Eye (tissue), 1 donor: ENCODE data around the gene FAM9C.
"Not testable (repeated sequence)": the region's sequence is repeated elsewhere in the genome, so short reads cannot be mapped to it uniquely, and the experiment has no call there.

Experiments
- DNase-seq: peaks from one replicate; pipeline ENCODE4 v3.0.0-alpha.2; 2015

Gene FAM9C

DNA sequence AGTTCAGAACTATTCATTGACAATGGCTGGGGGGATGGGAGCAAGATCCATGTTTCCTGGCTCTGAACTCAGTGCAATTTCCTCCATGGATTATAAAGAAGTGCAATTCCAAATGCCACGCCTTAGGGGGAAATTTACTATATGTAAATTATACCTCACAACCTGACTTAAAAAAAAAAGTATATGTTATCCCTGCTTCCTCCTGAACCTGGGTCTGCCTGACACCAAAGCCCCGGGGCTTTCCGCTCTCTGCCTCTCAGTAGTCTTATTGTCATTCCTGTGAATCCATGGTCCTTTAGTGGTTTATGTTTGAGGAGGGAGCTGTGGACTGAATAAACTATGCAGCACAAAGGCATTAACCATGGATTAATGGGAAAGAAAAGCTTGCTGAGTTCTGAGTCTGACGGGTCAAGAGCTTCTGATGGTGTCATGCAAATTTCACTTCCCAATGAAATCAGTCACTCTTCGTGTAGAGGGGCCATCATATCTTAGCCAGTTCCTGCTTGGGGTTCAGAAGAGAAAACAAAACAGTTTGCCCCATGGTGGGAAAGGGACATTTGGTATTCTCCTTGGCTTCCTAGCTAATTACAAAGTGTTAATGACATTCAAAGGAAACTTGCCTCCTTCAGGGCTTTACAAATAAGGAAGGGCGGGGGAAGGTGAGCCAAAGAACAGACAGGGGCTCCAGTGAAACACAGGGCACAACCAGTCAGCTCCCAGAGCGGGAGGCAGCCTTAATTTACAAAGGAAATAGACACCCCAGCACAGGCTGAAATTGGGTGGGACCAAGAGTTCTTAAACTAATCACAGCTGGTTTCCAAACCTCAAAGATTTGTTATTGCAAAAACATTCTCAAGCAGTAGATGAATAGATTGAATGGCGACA, 14.3 kb downstream of the FAM9C start:
- DNase-seq: peak; percentile 39

DNA sequence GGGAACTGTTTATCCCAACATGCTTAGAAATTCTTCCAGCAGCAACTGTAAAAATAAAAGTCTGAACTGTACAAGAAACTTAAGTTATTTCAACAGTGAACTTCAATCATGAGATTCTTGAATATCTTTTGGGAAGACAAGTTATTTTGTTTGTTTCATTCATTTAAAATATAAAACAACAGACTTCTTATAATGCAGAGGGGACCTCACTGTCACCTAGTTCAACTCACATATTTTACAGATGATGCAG, 14.9 kb downstream of the FAM9C start:
- DNase-seq: no peak

GRCh38 chrX:13028871-13029636, 15.4 kb downstream of the FAM9C start:
- DNase-seq: peak; percentile 33

DNA sequence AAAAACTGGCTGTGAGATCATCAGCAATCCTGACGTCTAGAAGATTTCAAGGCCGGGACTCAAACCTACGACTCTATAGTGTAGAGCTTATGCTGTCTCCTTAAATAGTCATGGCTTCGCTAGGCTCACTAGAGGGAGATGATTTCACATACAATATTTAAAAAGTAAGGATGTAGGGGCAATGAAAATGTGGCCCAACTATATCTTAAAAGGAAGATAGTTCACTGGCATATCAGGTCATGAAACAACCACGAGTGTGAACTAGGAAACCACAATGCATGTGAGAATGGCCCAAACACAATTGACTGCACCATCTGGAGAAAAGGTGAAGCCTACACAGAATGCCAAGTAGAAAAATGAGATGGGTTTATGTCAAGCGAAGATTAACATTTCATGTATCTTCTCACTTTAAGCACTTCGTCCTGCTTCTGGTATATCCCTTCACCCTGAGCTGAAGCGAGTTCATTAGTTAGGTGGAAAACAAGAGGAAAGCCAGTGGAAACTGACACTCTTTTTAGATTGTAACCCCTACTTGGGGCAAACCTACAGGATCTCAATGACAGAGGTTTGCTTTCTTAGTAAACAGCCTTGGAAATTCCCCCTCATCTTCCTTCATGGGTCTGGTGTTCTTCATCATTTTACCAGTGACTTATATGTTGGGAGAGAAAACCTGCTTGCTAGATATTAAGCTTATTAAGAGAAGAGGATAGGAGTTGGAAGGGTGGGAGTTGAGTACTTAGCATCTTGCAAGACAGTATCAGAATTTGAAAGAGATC, 17.4 kb downstream of the FAM9C start:
- DNase-seq: no peak

- DNase-seq: no peak
These were observed 19.4 kb downstream of the FAM9C start for GRCh38 chrX:13024986-13025385.

GRCh38 chrX:13023979-13024378, 20.4 kb downstream of the FAM9C start:
- no peak for DNase-seq

DNA sequence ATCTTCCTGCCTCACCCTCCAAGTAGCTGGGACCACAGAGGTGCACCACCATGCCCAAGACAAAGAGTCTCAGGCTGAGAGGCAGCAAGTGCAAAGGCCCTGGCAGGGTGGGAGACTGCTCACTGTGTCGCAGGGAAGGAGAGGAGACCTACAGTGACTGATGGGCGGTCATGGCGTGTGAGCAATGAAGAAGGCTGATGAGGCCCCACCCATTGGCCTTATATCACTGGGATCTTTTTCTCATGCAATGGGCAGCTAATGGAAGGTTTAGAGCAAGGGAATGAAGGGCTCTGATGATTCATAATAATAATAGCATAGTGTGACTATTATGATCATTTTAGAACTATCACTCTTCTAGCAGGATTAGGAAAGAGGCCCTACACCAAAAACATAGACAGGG, 20.9 kb downstream of the FAM9C start:
- no peak for DNase-seq

- DNase-seq: no peak
These were observed 21.5 kb downstream of the FAM9C start for GRCh38 chrX:13022926-13023325.

GRCh38 chrX:13016731-13017130, 27.7 kb downstream of the FAM9C start:
- DNase-seq: not testable (repeated sequence)

DNA sequence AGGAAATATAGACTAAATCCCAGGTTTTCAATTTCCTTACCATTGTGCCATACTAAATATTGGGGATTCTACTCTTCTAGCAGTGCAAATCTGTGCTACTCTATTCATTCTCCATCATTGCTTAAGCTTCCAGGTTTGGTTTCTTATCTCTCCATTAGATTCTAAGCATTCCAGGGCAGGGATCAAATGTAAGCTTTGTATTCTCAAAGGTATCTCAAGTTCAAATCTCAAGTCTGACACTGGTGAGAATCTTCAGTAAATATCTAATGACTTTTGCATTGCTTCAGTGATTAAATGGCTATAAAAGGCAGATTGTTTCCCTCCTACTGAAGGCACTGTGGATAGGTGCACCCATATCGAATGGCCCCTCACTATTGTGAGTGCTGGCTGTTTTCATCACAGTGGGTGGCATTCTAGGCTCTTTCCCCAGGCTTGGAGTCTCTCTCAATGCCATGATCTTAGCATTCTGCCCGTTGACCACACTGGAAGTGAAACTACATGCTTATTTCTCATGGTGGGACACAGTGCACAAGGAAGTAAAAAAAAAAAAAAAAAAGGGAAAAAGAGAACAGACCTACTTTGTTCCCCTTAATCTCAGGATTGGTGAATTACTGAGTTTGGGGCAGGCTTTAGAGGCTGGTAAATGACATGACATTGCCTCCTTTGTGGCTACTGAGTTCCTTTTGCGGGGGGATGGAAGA, 28.7 kb downstream of the FAM9C start:
- DNase-seq: no peak

GRCh38 chrX:13014111-13015096, 30.0 kb downstream of the FAM9C start:
- DNase-seq: no peak

GRCh38 chrX:13013363-13014110, 30.9 kb downstream of the FAM9C start:
- DNase-seq: no peak

GRCh38 chrX:13010546-13010945, 33.9 kb downstream of the FAM9C start:
- no peak for DNase-seq

GRCh38 chrX:13009844-13010243, 34.6 kb downstream of the FAM9C start:
- no peak for DNase-seq

DNA sequence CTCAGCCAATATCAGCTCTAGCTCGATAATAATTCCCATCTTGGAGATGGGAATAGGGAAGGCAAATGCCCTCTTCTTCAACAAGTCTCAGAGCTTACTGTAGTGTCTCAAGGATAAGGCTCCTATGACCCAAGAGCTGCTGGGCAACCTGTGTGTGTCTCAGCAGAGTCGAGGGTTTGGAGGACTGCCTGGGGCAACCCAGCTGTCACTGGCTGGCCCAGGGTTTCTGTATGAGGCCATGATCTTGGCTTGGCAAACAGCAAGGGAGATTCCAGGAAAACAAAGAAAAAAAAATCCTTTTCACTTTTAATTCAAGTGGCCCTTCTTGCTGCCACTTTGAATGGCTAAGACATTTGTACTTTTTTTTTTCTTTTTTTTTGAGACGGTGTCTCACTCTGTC, 35.1 kb downstream of the FAM9C start:
- DNase-seq: no peak

DNA sequence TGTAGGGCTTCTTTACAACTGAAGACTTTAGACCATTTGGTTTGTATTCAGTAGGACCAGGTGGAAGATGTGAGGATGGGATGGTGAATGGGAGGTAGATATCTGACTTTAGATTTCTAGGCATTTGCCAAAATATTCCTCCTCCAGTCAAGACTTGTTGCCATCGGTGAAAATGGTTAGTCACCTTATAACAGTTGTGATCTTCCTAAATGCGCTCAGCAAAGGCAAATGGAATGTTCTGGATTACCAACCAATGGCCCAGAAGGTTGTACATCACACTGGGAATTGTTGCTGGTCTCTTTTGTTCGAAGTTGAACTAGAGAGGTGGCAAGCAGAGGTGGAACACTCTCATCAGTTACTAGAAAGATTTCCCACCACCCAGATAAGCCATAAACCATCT, 35.6 kb downstream of the FAM9C start:
- no peak for DNase-seq

GRCh38 chrX:13008189-13008533, 36.3 kb downstream of the FAM9C start:
- no peak for DNase-seq

GRCh38 chrX:13007519-13008188, 36.8 kb downstream of the FAM9C start:
- DNase-seq: peak; percentile 30

DNA sequence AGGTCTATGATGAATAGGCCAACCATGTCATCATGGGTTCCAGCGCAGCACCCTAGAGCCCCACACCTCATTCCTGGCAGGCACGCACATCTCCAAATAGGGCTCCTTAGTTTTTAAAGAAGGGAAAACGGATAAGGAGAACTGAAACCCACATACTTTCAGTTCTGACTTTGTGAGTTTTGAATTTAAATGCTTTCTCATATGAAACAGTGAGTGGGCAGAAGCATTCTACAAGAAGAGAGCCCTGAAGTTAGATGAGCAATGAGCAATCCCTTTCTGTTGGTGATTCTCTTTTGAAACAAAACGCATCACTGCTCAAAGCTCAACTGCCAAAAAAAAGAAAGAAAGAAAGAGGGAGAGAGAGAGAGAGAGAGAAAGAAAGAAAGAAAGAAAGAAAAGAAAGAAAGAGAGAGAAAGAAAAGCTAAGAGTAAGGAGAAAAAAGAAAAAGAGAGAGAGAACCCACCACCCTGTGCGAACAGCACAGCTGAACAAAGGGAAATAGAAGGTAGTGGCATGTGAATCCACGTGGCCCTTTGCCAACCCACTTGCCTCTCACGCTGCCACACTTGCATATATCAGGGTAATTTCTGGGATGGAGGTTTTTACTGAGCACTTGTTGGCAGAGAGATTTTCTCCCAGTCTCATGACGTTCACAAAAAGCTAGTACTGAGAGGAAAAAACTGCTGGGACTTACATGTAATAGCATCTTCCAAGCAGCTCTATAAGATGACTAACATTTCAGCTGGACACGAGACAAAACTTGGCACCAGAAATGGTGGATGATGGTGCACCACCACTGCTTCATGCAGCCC, 38.6 kb downstream of the FAM9C start:
- no peak for DNase-seq
